Measurements from ENCODE around the gene CDC42EP2. TPM values are rescaled to one million over a fixed set of nuclear protein-coding genes. Genes with fewer than 3 reads are reported as not detected.

CDC42EP2 gene
- total and polyA plus RNA-seq, 2 of the 13 experiments (the other 11 are each of a cell fraction or from before 2014, with no cell fraction given), result 2.3 to 7.1 TPM

- no peaks in the 10 kb centered on the region; a peak in 1 of 5 replicates for H3K27me3 ChIP-seq (ENCODE audit: control insufficient read depth in 1 of 2, insufficient read depth in 2 of 2, low read length in 2 of 2)
- FAIRE-seq (no peak), DNase-seq (ENCODE audit: low spot score) (no peak), ATAC-seq (no peak)
- ChIA-PET CTCF (ENCODE audit: low intra/inter-chr PET ratio, low total read pairs) (interaction anchor here (0.8 to 1.2 kb wide), 2 partner anchors 41 to 61 kb away, joined by 4 to 5 read pairs; no protein-coding TSS in a partner anchor), POLR2A (interaction anchor here (1.4 kb wide), 1 partner anchor 67 kb away, joined by 3 read pairs; the partner anchor contains the start of gene DPF2)
- no peak overlapping the region for H3K9ac ChIP-seq (ENCODE audit: insufficient read depth, low read depth, low read length)
- no peak overlapping the region for H3K4me3 ChIP-seq (replicated peaks in 1 of 3; ENCODE audit: insufficient read depth in 1 of 3, low read depth in 2 of 3, low read length in 3 of 3)
- peaks cover 1 to 19% of the 10 kb centered on the region in 2 experiments; a peak in 4 of 5 replicates for H3K36me3 ChIP-seq (replicated peaks in 1 of 2; ENCODE audit: control insufficient read depth in 1 of 2, insufficient read depth in 2 of 2, low read length in 2 of 2)
- in situ Hi-C loops (cut with HindIII; ENCODE audit: extremely low pct_ligation_motif_present, low pct_unique_long_range_greater_than_20kb) (no loop called here), intact Hi-C loops (cut with micrococcal nuclease; ENCODE audit: unreplicated experiment) (no loop called here)
- BruUV-seq (replicated peaks), result no TSS peak
- H3K4me2 ChIP-seq (ENCODE audit: low read depth, low read length), result no peak overlapping the region
- H3K9me3 ChIP-seq (ENCODE audit: low read length), result no peaks in the 10 kb centered on the region
- no peak overlapping the region for H2AFZ ChIP-seq (ENCODE audit: low read length)
- peaks cover 23% of the 10 kb centered on the region for H3K4me1 ChIP-seq (ENCODE audit: insufficient read depth, low read length)
- peaks cover 20% of the 10 kb centered on the region for H3K79me2 ChIP-seq (ENCODE audit: insufficient read depth, low read length)
- 71% methylated on average over 2 of the region's 2 CpGs for WGBS (ENCODE audit: low lambda C conversion rate)
- H3K27ac ChIP-seq (ENCODE audit: extremely low read length, insufficient read depth, low read length), result no peak overlapping the region
- H4K20me1 ChIP-seq (ENCODE audit: insufficient read depth, low read length), result no peaks in the 10 kb centered on the region
- TF ChIP-seq ZNF605 (CRISPR knock-in tag; IDR thresholded peaks at IDR 0.05), result no peak
- 0 out of 2 replicates have a peak, but pooled peaks have one; percentile 3 for TF ChIP-seq SMC3 (IDR thresholded peaks at IDR 0.05; ENCODE audit: low read length)
- no peak for TF ChIP-seq NCOR1 (IDR thresholded peaks at IDR 0.05; ENCODE audit: borderline replicate concordance, low read length)
- TF ChIP-seq STAG1 (CRISPR knock-in tag; IDR thresholded peaks at IDR 0.05), result peak; percentile 5; the same call in 1 of the 2 replicates
- TF ChIP-seq, protein P1, sequence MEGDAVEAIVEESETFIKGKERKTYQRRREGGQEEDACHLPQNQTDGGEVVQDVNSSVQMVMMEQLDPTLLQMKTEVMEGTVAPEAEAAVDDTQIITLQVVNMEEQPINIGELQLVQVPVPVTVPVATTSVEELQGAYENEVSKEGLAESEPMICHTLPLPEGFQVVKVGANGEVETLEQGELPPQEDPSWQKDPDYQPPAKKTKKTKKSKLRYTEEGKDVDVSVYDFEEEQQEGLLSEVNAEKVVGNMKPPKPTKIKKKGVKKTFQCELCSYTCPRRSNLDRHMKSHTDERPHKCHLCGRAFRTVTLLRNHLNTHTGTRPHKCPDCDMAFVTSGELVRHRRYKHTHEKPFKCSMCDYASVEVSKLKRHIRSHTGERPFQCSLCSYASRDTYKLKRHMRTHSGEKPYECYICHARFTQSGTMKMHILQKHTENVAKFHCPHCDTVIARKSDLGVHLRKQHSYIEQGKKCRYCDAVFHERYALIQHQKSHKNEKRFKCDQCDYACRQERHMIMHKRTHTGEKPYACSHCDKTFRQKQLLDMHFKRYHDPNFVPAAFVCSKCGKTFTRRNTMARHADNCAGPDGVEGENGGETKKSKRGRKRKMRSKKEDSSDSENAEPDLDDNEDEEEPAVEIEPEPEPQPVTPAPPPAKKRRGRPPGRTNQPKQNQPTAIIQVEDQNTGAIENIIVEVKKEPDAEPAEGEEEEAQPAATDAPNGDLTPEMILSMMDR (CRISPR knock-in tag; IDR thresholded peaks at IDR 0.05), result peak; percentile 57
Observed at GRCh38 chr11:65266210-65266609, 48.5 kb upstream of the CDC42EP2 start.
